Measurements from ENCODE around the gene SRSF2. TPM values are rescaled to one million over a fixed set of nuclear protein-coding genes. Genes with fewer than 3 reads are reported as not detected.
A peak's percentile ranks its signal among the peaks of the same experiment; 100 is the strongest.
"Not testable (repeated sequence)": the region's sequence is repeated elsewhere in the genome, so short reads cannot be mapped to it uniquely, and the experiment has no call there.

SRSF2 gene
- total RNA-seq, 2 donors from 2014 or later, result 373 to 571 TPM

DNA sequence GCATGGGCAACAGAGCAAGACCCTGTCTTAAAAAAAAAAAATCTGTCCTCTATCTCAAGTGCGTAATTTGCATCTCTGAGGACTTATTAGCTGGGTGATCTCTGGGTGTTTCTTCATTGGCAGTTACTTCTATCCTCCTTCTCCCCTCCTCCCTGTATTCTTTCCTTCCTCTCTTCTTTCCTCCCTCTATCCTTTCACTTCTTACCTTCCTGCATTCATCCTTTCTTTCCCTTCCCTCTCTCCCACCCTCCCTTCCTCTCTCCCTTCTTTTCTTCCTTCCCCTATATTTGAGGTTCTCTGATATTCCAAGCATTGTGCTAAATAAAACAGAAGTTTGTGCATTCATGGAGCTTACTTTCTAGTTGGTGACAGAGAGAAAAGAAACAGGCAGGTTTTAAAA lies 11.5 kb upstream of the SRSF2 start:
- Mint-ChIP-seq H3K4me1 (ENCODE audit: low read depth in 2 of 2) (peaks cover 8 to 25% of the 10 kb centered on the region in 2 donors), H3K4me3 (no peak overlapping the region), H3K27me3 (no peaks in the 10 kb centered on the region), H3K36me3 (peaks cover 16% of the 10 kb centered on the region), H3K27ac (no peak overlapping the region), H3K9me3 (no peaks in the 10 kb centered on the region)
- ATAC-seq (no peak), DNase-seq (ENCODE audit: low spot score) (no peak)

DNA sequence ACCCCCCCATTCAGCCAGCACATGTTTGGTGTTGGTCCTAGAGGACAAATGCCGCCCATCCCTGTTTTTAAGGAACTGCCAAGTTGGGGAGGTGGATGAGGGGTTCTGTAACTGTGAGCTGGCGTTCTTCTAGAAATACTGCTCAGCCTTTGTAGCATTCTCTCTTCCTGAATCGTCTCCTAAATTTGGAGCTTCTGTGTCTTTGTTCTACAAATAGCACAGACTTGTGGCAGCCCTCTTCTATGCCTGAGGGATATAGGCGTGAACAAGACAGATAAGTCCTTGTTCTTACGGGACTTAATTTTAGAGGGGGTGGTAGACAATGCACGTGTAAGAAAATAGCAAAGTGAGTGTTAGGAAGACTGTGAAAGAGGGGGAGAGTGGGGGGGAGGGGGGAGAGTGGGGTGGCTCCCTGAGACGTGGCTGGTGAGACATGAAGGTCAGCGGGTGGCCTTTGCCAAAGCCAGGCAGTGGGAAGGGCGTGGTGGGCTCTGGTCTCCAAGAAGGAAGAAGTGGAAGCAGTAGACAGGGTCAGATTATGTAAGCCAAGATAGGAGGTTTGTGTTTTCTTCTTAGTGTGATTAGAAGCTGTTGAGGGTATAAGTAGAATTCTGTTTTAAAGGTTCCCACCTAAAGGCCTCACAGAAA lies 10.7 kb upstream of the SRSF2 start:
- H3K4me3 Mint-ChIP-seq, result no peak overlapping the region
- no peak overlapping the region for H3K27ac Mint-ChIP-seq
- ATAC-seq, result no peak
- H3K4me1 Mint-ChIP-seq (ENCODE audit: low read depth in 2 of 2), result peaks cover under 1 to 17% of the 10 kb centered on the region in 2 donors
- no peaks in the 10 kb centered on the region for H3K27me3 Mint-ChIP-seq
- DNase-seq (ENCODE audit: low spot score), result no peak
- H3K9me3 Mint-ChIP-seq, result no peaks in the 10 kb centered on the region
- H3K36me3 Mint-ChIP-seq, result peaks cover 16% of the 10 kb centered on the region

DNA sequence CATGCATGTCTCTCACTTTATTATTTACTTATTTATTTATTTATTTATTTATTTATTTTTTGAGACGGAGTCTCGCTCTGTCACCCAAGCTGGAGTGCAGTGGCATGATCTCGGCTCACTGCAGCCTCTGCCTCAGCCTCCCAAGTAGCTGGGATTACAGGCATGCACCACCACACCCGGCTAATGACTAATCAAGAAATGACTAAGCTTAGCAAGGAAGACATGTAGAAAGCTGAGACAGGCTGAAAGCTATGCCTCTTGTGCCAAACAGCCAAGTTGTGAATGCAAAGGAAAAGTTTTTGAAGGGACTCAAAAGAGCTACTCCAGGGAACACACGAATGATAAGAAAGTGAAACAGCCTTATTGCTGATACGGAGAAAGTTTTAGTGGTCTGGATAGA lies 8.7 kb upstream of the SRSF2 start:
- not testable (repeated sequence) for H3K27ac Mint-ChIP-seq; H3K4me3 Mint-ChIP-seq; H3K9me3 Mint-ChIP-seq; ATAC-seq; DNase-seq (ENCODE audit: low spot score); H3K27me3 Mint-ChIP-seq
- peaks cover 16% of the 10 kb centered on the region for H3K36me3 Mint-ChIP-seq
- peaks cover 0 to 13% of the 10 kb centered on the region in 2 donors for H3K4me1 Mint-ChIP-seq (ENCODE audit: low read depth in 2 of 2)

DNA sequence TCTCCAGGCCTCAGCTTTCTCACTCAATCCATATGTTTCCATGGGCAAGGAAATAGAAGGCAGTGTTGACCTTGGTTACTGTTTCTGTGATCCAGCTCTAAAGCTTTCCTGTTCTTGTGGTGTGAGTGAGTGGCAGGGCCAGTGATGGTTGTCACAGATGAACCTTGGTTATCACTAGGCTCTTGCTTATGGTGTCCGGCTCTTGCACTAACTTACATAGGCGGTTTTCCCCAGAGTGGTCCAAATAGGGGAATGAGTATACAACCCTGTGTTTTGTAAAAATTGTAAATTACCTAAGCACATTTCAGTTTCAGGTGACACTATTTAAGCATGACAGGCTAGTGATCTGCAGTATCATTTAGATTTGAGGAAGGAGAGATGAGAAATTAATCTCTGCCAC lies 7.6 kb upstream of the SRSF2 start:
- peaks cover 16% of the 10 kb centered on the region for H3K36me3 Mint-ChIP-seq
- no peak for ATAC-seq
- H3K9me3 Mint-ChIP-seq, result no peaks in the 10 kb centered on the region

GRCh38 chr17:76742958-76743357 lies 5.8 kb upstream of the SRSF2 start:
- no peaks in the 10 kb centered on the region for H3K27me3 Mint-ChIP-seq
- H3K4me3 Mint-ChIP-seq, result no peak overlapping the region
- no peak overlapping the region for H3K27ac Mint-ChIP-seq
- DNase-seq (ENCODE audit: low spot score) (no peak), ATAC-seq (no peak)
- H3K9me3 Mint-ChIP-seq, result no peaks in the 10 kb centered on the region
- H3K36me3 Mint-ChIP-seq, result peaks cover 16% of the 10 kb centered on the region
- H3K4me1 Mint-ChIP-seq (ENCODE audit: low read depth in 2 of 2), result peaks cover 15 to 25% of the 10 kb centered on the region in 2 donors

More for the DNA sequence above, 7.6 kb upstream of the SRSF2 start:
- H3K27ac Mint-ChIP-seq, result no peak overlapping the region
- H3K4me3 Mint-ChIP-seq, result no peak overlapping the region
- DNase-seq (ENCODE audit: low spot score), result no peak
- no peaks in the 10 kb centered on the region for H3K27me3 Mint-ChIP-seq
- peaks cover under 1 to 14% of the 10 kb centered on the region in 2 donors for H3K4me1 Mint-ChIP-seq (ENCODE audit: low read depth in 2 of 2)

DNA sequence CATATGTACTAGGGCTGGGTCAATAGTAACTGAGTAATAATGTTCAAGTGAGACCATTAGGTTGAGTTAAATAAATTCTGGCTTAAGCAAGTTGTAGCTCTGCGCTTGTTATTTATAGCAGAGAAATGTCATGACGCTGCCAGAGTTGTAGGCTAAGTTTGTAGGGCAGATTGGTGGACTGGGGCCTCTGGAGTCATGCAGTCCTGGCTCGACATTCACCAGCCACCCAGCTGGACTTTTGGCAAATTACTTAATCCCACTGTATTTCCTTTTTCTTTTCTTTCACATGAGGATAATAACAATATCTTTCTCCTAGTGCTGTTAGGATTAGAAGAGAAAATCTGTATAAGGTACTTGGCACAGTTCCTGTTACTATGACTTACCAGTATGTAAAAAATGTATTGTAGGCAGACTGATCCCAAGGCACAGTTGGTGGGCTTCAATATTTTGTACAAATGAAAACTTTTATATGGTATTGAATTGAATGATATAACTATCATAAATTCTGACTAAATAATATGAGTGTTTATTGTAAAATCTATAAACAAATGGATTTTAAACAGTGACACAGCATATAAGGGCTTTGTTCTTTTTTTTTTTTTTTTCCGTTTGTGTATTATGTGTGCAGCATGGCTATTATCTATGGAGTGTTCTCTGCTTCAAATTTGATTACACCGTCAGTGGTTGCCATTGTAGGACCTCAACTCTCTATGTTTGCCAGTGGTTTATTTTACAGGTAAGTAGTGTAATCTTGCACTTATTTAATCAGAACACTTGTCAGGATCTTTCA lies 3.4 kb upstream of the SRSF2 start:
- ATAC-seq (no peak), DNase-seq (ENCODE audit: low spot score) (no peak)
- Mint-ChIP-seq H3K36me3 (peaks cover 17% of the 10 kb centered on the region), H3K27ac (no peak overlapping the region), H3K4me3 (no peak overlapping the region), H3K27me3 (no peaks in the 10 kb centered on the region), H3K4me1 (ENCODE audit: low read depth in 2 of 2) (peaks cover 22 to 26% of the 10 kb centered on the region in 2 donors), H3K9me3 (no peaks in the 10 kb centered on the region)

- Mint-ChIP-seq H3K36me3 (peaks cover 21% of the 10 kb centered on the region), H3K4me1 (ENCODE audit: low read depth in 2 of 2) (peaks cover 29% of the 10 kb centered on the region in 2 donors)
- not testable (repeated sequence) for H3K27ac Mint-ChIP-seq; H3K4me3 Mint-ChIP-seq; H3K27me3 Mint-ChIP-seq; H3K9me3 Mint-ChIP-seq; DNase-seq (ENCODE audit: low spot score); ATAC-seq
Measured at GRCh38 chr17:76739568-76740115, 2.5 kb upstream of the SRSF2 start.

- no peaks in the 10 kb centered on the region for H3K27me3 Mint-ChIP-seq
- no peaks in the 10 kb centered on the region for H3K9me3 Mint-ChIP-seq
- H3K27ac Mint-ChIP-seq, result peak overlapping the region; percentile 79 to 97
- H3K4me3 Mint-ChIP-seq, result peak overlapping the region; percentile 92
- H3K36me3 Mint-ChIP-seq, result peaks cover 33% of the 10 kb centered on the region
- ATAC-seq (no peak), DNase-seq (ENCODE audit: low spot score) (no peak)
- peaks cover 41% of the 10 kb centered on the region in 2 donors for H3K4me1 Mint-ChIP-seq (ENCODE audit: low read depth in 2 of 2)
Measured at GRCh38 chr17:76738468-76738850, 1.3 kb upstream of the SRSF2 start.

DNA sequence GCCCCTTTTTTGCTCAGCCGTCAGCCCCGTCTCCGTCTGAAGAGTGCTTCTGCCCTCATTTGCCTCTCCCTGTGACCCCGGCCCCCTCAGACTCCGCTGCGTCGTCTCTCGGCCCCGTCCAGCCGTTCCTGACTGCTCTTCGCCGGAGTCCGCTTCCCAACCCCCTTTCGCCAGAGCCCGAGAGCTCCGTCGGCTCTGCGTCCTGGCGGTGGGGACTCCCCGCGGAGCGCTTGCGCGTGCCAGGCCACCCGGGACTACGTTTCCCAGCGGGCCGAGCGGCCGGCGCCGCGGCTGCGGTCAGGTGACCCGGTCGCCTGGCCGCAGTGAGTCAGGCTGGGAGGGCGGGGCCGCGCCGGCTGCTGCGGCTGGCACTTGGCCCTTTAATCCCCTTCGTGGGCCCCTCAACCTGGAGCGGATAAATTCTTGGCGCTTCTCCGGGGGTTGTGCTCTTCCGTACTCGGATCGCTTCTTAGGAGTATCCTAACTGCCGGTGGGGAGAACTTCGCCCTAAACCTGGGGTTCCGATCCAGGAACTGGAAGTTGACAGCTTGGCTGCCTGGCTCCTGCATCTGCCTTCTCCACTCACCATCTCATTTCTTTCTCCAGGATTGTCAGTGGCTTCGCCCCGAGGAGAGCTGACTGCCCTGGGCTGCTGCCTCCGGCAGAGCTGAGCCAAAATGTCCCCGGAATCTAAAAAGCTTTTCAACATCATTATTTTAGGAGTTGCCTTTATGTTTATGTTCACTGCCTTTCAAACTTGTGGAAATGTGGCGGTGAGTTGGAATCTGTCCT lies 741 bp upstream of the SRSF2 start, which contains the start of gene MFSD11:
Gene MFSD11, plus strand, starts transcription at position 444 of the 792 bp plus-strand sequence. Its CDS starts 234 bp downstream, at position 678.
- ATAC-seq, result peak; percentile 81 to 85
- DNase-seq (ENCODE audit: low spot score), result peak; percentile 97
- no peaks in the 10 kb centered on the region for H3K9me3 Mint-ChIP-seq
- peak within 1 kb of the TSS; percentile 92 for H3K4me3 Mint-ChIP-seq
- peak within 1 kb of the TSS; percentile 79 to 97 for H3K27ac Mint-ChIP-seq
- H3K4me1 Mint-ChIP-seq (ENCODE audit: low read depth in 2 of 2), result peaks cover 45 to 47% of the 10 kb centered on the region in 2 donors
- H3K27me3 Mint-ChIP-seq, result no peaks in the 10 kb centered on the region
- peaks cover 38% of the 10 kb centered on the region for H3K36me3 Mint-ChIP-seq

GRCh38 chr17:76736349-76737081 lies 616 bp downstream of the SRSF2 start:
- peak overlapping the region; percentile 92 for H3K4me3 Mint-ChIP-seq
- peak; percentile 81 for DNase-seq (ENCODE audit: low spot score)
- no peaks in the 10 kb centered on the region for H3K9me3 Mint-ChIP-seq
- no peaks in the 10 kb centered on the region for H3K27me3 Mint-ChIP-seq
- H3K36me3 Mint-ChIP-seq, result peaks cover 36% of the 10 kb centered on the region
- ATAC-seq, result peak; percentile 29 to 44
- H3K27ac Mint-ChIP-seq, result peak overlapping the region; percentile 79 to 97
- H3K4me1 Mint-ChIP-seq (ENCODE audit: low read depth in 2 of 2), result peaks cover 49 to 51% of the 10 kb centered on the region in 2 donors

DNA sequence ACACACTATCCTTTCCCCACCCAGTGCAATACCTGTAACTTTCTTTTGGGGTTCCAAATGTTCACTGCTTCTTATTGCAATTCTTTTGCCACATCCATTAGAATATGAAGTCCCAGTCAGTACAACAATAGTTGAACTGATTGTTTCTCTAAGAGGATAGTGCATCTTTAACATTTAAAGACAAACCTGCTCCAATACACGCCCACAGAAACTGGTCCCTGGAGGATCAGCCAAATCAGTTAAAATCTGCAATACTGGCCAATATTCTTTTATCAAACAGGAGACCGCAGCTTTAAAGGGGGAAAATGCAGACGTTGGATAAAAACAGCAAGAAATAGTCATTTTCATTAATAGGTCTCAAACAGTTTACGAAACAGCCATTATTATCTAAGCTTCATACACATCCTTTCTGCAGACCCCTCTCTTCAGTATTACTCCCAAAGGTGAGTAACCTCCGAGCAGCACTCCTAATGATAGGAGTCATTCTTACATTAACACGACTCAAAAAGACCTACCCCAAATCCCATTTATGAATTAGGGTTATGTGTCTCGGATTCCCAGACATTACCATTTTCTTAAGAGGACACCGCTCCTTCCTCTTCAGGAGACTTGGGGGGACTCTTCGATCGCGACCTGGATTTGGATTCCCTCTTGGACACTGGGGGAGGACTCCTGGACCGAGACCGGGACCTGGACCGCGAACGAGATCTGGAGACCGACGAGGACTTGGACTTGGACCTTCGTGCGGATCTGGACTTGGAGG lies 1.4 kb downstream of the SRSF2 start:
- Mint-ChIP-seq H3K4me1 (ENCODE audit: low read depth in 2 of 2) (peaks cover 49 to 55% of the 10 kb centered on the region in 2 donors), H3K9me3 (no peaks in the 10 kb centered on the region), H3K27me3 (no peaks in the 10 kb centered on the region), H3K4me3 (peak overlapping the region; percentile 92), H3K36me3 (peaks cover 39% of the 10 kb centered on the region), H3K27ac (peak overlapping the region; percentile 79 to 87)
- DNase-seq (ENCODE audit: low spot score) (no peak), ATAC-seq (no peak)

GRCh38 chr17:76735006-76735405 lies 2.1 kb downstream of the SRSF2 start:
- Mint-ChIP-seq H3K27ac (peak overlapping the region; percentile 79 to 87), H3K9me3 (no peaks in the 10 kb centered on the region), H3K36me3 (peaks cover 39% of the 10 kb centered on the region), H3K4me3 (peak overlapping the region; percentile 92), H3K4me1 (ENCODE audit: low read depth in 2 of 2) (peaks cover 48 to 55% of the 10 kb centered on the region in 2 donors), H3K27me3 (no peaks in the 10 kb centered on the region)
- DNase-seq (ENCODE audit: low spot score), result no peak
- ATAC-seq, result no peak
